GM23248 (cell line): ENCODE data around the gene ADRM1.

Experiments
- EZH2 ChIP-seq: fragments of 200-600 bp; sonication (generic); IDR thresholded peaks from 2 replicates; pipeline ENCODE4 v1.6.1; 2018; ENCODE audit warnings: antibody characterized with exemption, mild to moderate bottlenecking; ENCODE audit not compliant: insufficient read depth, poor library complexity, severe bottlenecking
- EZH2phosphoT487 ChIP-seq: fragments of 200-600 bp; sonication (generic); IDR thresholded peaks from 2 replicates; pipeline ENCODE4 v1.6.1; 2018; ENCODE audit warnings: antibody characterized with exemption, moderate library complexity, mild to moderate bottlenecking, low read depth; ENCODE audit not compliant: insufficient read depth

DNA sequence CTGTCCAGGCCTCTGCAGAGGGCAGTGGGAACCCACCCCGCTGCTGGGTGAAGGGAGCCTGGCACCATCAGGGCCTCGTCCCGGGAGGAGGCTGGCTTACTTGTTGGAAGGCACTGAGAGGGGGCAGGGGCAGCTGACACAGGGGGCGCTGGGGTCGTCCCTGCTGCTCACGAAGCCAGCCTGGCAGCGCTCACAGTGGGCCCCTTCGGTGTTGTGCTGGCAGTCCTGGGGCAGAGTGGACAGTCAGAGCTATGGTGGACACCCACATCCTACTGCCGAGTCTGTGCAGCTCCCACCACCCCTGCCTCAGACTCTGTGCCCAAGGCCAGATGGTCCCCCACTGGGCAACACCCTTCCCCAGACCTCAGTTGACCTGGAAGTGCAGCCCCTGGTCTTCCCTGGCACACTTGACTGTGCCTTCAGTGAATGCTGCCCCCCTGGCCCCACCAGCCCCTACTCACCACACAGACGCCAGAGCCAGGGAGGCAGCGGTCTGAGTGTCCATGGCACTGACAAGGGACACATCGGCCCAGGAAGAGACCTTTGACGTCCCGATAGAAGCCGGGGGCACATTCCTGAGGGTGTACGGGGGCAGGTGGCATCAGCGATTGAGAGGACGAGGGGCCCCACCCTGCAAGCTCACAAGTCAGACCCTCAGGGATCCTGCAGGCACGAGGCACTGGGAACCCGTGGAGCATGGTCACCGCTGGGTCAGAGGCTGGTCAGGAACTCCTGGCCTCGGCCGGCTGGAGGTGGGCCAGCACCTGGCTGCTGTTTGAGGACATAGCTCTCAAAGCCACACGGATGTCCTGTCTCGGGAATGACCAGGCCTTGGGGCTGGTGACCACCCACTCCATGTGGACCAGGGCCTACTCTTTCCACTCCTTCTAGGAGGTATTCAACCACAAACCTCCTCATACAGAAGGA is 21.4 kb downstream of the ADRM1 start:
- TF ChIP-seq EZH2, result no peak
- no peak for TF ChIP-seq EZH2phosphoT487
